Immature natural killer cell (primary cell): Measurements from ENCODE around the gene CD7. TPM values are rescaled to one million over a fixed set of nuclear protein-coding genes. Genes with fewer than 3 reads are reported as not detected.
A peak's percentile ranks its signal among the peaks of the same experiment; 100 is the strongest.
"Not testable (repeated sequence)": the region's sequence is repeated elsewhere in the genome, so short reads cannot be mapped to it uniquely, and the experiment has no call there.

Experiments used
- DNase-seq, 3 donors: peaks; one replicate each; pipeline ENCODE4 v3.0.0; 2022; ENCODE audit warnings: mixed read lengths in 1 of 3
- H3K27ac Mint-ChIP-seq, 6 donors: one replicate each; pipeline ENCODE4 v1.8.0; 2020; ENCODE audit warnings: mixed read lengths in 6 of 6, mild to moderate bottlenecking in 5 of 6, inconsistent platforms in 4 of 6, moderate library complexity in 3 of 6
- H3K27me3 Mint-ChIP-seq, 3 donors: one replicate each; pipeline ENCODE4 v1.8.0; 2020 to 2021; ENCODE audit warnings: low read depth in 3 of 3, mild to moderate bottlenecking in 3 of 3, mixed read lengths in 3 of 3, moderate library complexity in 3 of 3, inconsistent platforms in 1 of 3
- H3K36me3 Mint-ChIP-seq, 3 donors: one replicate each; pipeline ENCODE4 v1.8.0; 2020; ENCODE audit warnings: mixed read lengths in 3 of 3, inconsistent platforms in 2 of 3, mild to moderate bottlenecking in 2 of 3
- H3K4me1 Mint-ChIP-seq, 2 donors: one replicate each; pipeline ENCODE4 v1.8.0; 2020; ENCODE audit warnings: inconsistent platforms in 2 of 2, mild to moderate bottlenecking in 2 of 2, mixed read lengths in 2 of 2, moderate library complexity in 1 of 2
- H3K4me3 Mint-ChIP-seq, 5 donors: one replicate each; pipeline ENCODE4 v1.8.0; 2020; ENCODE audit warnings: mild to moderate bottlenecking in 5 of 5, mixed read lengths in 5 of 5, inconsistent platforms in 3 of 5, moderate library complexity in 3 of 5
- H3K9me3 Mint-ChIP-seq, 6 donors: one replicate each; pipeline ENCODE4 v1.8.0; 2020; ENCODE audit warnings: mild to moderate bottlenecking in 6 of 6, mixed read lengths in 6 of 6, inconsistent platforms in 4 of 6, moderate library complexity in 3 of 6
- polyA plus RNA-seq, 3 donors: library from polyadenylated mRNA; unstranded; fragments of 300-500 nt; fragmentation: Illumina TruSeq; gene quantifications; one replicate each; pipeline ENCODE4 v1.2.3, GENCODE V29; 2021

CD7 gene
- 100 to 1,000 TPM; 278 to 589 (median 370) TPM for polyA plus RNA-seq

DNA sequence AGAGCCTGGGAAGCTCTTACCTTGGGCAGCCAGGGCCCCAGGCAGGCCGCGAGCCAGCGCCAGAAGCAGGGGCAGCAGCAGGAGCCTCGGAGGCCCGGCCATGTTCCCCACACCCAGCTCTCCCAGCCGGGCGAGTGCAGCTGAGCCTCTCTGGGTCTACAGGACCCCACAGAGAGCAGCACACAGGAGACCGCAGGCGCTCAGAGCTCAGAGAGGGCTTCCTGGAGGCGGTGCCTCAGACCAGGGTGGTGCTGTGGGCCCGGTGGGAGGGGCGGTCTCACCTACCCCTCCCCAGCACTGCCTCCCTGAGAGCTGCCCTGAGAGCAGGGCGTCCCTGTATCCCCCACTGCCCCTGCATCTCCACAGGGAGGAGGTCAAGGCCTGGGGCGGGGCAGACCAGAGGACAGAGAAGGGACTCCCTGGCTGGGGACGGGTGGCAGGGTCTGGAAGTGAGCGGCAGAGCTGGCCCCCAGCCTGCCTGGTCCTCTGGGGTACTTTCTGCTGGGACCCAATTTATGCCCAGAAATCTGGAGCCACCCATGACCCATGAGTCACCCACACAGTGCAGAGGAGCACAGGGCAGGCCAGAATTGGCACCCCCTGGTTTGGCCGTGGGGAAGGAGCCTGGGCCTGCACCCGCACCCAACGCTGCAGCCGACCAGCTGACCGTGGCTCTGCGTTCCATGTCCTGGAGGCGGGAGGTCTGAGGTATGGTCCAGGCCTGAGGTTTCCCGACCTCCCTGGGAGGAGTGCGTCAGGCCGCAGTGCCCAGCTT, at the start of gene CD7:
CD7 (minus strand) TSS at position 215 of the 775 bp plus-strand sequence; CDS start at position 102, 113 bp downstream.
- no peaks in the 10 kb centered on the region for H3K9me3 Mint-ChIP-seq

DNA sequence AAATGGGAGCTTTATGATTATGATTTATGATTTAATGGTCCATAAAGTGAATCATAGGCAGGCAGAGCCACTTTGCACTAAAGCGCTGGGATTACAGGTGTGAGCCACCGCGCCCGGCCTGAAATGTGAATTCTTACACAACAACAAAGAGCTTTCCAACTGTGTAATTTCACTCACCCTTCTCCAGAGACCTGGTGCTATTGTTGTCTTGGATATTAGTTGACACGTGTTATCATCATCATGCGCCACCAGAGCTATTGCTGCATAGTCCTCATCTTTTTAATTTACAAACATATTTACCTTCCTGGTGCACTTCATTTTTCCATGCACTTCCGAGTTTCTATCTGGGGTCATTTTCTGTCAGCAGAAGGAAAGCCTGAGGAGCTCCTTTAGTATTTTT, 49.3 kb upstream of the CD7 start:
- Mint-ChIP-seq H3K9me3 (no peaks in the 10 kb centered on the region), H3K4me3 (no peak overlapping the region), H3K27me3 (peaks cover 2 to 11% (median 7%) of the 10 kb centered on the region in 3 donors), H3K27ac (no peak overlapping the region), H3K4me1 (peaks cover 0 to 1% of the 10 kb centered on the region in 2 donors), H3K36me3 (no peaks in the 10 kb centered on the region)
- no peak for DNase-seq

More for the DNA sequence above, at the start of gene CD7:
- H3K4me1 Mint-ChIP-seq: peaks cover 20 to 27% of the 10 kb centered on the region in 2 donors
- peaks cover 0 to 11% (median 3%) of the 10 kb centered on the region in 3 donors for H3K36me3 Mint-ChIP-seq
- peak; percentile 81 to 87 (median 83) for DNase-seq
- peak within 1 kb of the TSS in 3 of 5 donors; percentile 92 to 96 (median 92) for H3K4me3 Mint-ChIP-seq
- peaks cover 5 to 26% (median 8%) of the 10 kb centered on the region in 3 donors for H3K27me3 Mint-ChIP-seq
- peak within 1 kb of the TSS in 1 of 6 donors; percentile 93 for H3K27ac Mint-ChIP-seq

DNA sequence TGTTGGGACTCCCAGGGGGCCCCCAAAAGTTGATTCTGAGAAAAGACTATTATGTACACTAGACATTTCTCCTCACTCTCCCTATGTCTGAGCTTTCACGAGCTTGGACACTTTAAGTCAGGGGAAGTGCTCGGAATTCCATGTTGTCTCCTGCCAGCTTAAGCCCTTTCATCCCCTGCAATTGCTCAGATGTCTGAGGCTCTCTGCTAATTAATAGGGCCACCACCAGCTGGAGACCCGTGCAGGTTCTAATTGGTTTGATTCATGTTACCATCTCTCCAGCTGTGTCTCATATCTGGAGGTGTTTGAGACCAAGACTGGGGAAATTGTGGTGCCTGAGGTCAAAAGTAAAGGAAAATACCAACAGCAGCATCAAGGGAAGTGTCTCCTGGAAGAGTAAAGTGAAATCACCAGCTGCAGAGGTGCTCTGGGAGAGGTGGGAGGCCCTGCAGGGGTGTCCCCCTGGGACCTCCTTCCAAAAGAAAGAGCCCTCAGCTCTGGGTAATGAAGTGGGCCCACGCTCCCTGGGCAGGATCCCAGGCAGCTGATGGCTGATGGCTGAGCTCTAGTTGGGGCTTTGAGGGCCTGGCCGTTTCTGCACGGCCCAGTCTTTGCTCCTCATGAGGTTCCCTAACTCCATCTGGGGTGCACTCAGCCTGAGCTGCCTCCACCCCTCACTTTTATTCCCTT, 48.3 kb upstream of the CD7 start:
- H3K27ac Mint-ChIP-seq: no peak overlapping the region
- no peak for DNase-seq
- no peaks in the 10 kb centered on the region for H3K4me1 Mint-ChIP-seq
- no peaks in the 10 kb centered on the region for H3K9me3 Mint-ChIP-seq
- H3K27me3 Mint-ChIP-seq: peaks cover 2 to 8% (median 4%) of the 10 kb centered on the region in 3 donors
- H3K4me3 Mint-ChIP-seq: no peak overlapping the region
- H3K36me3 Mint-ChIP-seq: no peaks in the 10 kb centered on the region

DNA sequence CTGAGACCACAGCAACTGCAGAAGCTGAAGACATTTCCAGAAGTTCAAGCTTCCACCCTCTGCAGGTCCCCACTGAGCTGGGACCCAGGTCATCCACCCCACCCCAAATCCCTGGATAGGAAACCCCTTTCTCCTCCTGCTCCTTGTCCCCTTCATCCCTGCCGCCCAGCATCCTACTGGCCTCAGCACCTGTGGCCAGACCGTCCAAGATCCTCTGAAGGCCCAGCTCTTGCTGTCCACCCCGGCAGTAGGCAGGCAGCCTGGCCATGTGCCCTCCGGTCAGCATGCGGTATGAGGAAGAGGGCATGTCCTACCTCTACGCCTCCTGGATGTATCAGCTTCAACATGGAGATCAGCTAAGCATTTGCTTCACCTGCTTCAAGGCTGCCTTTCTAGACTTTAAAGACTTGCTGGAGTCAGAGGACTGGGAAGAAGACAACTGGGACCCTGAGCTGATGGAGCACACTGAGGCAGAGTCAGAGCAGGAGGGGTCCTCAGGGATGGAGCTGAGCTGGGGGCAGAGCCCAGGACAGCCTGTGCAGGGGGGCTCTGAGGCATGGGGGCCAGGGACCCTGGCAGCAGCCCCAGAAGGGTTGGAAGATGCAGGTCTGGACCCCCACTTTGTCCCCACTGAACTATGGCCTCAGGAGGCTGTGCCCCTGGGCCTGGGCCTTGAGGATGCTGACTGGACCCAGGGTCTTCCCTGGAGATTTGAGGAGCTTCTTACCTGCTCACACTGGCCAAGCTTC, 44.7 kb upstream of the CD7 start:
- H3K9me3 Mint-ChIP-seq: no peaks in the 10 kb centered on the region
- peaks cover 0 to 3% (median 1%) of the 10 kb centered on the region in 3 donors for H3K27me3 Mint-ChIP-seq
- peaks cover 2 to 9% of the 10 kb centered on the region in 2 donors for H3K4me1 Mint-ChIP-seq
- H3K36me3 Mint-ChIP-seq: no peaks in the 10 kb centered on the region
- no peak overlapping the region for H3K27ac Mint-ChIP-seq
- no peak overlapping the region for H3K4me3 Mint-ChIP-seq
- no peak for DNase-seq

DNA sequence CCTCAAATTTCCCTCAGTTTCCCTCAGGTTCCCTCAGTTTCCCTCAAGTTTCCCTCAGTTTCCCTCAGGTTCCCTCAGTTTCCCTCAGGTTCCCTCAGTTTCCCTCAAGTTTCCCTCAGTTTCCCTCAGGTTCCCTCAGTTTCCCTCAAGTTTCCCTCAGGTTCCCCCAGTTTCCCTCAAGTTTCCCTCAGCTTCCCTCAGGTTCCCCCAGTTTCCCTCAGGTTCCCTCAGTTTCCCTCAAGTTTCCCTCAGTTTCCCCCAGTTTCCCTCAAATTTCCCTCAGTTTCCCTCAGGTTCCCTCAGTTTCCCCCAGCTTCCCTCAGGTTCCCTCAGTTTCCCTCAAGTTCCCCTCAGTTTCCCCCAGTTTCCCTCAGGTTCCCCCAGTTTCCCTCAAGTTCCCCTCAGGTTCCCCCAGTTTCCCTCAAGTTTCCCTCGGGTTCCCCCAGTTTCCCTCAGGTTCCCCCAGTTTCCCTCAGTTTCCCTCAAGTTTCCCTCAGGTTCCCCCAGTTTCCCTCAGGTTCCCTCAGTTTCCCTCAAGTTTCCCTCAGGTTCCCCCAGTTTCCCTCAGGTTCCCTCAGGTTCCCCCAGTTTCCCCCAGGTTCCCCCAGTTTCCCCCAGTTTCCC, 42.2 kb upstream of the CD7 start:
- DNase-seq: not testable (repeated sequence)

DNA sequence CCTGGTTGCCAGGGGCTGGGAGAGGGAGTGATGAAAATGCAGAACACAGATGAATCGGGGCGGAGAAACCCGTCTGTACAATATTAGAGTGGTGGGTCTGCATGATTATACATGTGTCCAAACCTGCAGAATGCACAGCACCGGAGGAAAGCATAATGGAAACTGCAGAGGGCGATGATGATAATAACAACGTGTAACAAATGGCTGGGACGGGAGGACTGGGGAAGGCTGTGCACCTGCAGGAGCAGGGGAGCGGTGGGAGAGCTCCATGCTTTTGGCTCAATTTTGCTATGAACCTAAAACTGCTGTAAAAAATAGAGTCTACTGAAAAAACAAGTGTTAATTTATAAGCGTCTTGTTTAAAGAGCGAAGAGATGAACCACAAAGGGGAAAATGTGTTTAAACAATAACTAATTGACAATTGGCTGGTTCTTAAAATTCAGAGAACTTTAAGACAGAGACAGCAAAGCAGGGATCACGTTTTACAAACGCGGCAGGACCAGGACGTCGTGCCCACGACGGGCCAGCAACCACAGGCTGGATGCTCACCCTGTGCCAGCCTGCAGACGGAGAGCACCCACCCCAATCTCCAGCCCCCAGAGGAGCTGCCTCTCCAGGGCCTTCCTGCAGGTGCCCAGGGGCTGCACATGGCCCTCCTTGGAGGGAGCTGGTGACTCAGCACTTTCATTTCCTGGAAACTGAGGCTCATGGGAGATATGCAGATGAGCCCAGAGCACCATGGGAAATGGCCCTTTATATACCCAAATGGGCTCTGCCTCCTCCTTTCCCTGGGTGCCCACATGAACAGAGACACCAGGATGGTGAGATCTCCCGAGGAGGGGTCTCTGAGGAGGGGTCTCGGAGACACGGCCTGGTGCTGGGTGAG, 41.3 kb upstream of the CD7 start, which contains the start of gene TEX19:
TEX19 (plus strand) TSS at position 783 of the 886 bp plus-strand sequence. CDS start 2,904 bp downstream, outside the sequence.
- peaks cover 0 to 3% (median 1%) of the 10 kb centered on the region in 3 donors for H3K27me3 Mint-ChIP-seq
- H3K9me3 Mint-ChIP-seq: no peaks in the 10 kb centered on the region
- no peaks in the 10 kb centered on the region for H3K36me3 Mint-ChIP-seq
- peak within 1 kb of the TSS in 1 of 6 donors; percentile 21 for H3K27ac Mint-ChIP-seq
- peaks cover 2 to 9% of the 10 kb centered on the region in 2 donors for H3K4me1 Mint-ChIP-seq
- peak within 1 kb of the TSS in 1 of 5 donors; percentile 14 for H3K4me3 Mint-ChIP-seq
- no peak for DNase-seq

More for the DNA sequence above, 42.2 kb upstream of the CD7 start:
- H3K36me3 Mint-ChIP-seq, H3K27ac Mint-ChIP-seq, H3K9me3 Mint-ChIP-seq, H3K4me1 Mint-ChIP-seq, H3K27me3 Mint-ChIP-seq, H3K4me3 Mint-ChIP-seq: not testable (repeated sequence)

DNA sequence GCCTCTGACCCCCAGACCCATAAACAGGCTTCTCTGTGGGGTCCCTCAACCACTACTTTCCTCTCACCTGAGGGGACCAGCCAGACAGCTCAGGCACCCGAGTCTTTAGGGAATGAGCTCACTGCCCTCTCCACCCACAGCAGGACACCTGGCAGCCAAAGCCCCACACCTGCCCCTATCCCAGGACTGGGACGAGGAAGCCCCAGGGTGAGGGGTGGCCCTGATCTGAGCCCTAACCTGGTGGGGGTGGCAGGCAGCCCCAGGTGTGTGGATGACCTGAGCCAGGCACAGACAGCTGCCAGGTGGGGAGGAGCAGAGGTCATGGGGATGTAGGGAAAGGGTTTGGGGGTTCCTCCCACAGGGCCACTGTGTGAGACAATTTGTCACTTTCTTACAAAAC, 40.0 kb upstream of the CD7 start:
- Mint-ChIP-seq H3K4me1 (peaks cover 2 to 9% of the 10 kb centered on the region in 2 donors), H3K4me3 (no peak overlapping the region), H3K27me3 (peaks cover 0 to 5% (median 3%) of the 10 kb centered on the region in 3 donors), H3K36me3 (no peaks in the 10 kb centered on the region), H3K27ac (no peak overlapping the region), H3K9me3 (no peaks in the 10 kb centered on the region)
- DNase-seq: no peak

DNA sequence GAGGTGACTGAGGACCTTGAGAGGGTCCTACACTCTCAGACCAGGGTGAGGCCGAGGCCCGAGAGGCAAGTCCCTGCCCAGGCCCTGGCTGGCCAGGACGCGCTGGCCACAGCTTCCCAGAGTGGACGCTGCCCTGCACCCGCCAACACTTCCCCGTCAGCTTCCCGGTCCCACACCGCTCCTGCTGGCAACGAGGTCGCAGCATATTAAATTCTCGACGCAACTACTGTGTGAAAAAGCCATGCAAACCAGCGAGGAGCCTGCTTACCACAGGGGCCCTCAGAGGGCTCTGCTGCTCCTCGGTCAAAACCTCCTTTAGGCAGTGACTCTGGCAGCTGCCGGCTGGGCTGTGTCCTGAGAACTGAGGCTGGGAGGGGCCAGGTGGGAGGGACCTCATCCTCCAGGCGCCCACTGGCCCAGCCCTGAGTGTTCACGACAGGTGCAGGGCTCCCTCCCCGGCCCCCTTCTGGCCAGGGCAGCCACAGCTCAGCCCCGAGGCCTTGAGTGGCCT, 39.5 kb upstream of the CD7 start:
- DNase-seq: no peak
- Mint-ChIP-seq H3K4me3 (no peak overlapping the region), H3K27me3 (peaks cover 0 to 7% (median 3%) of the 10 kb centered on the region in 3 donors), H3K36me3 (no peaks in the 10 kb centered on the region), H3K4me1 (peaks cover 2 to 9% of the 10 kb centered on the region in 2 donors), H3K27ac (no peak overlapping the region), H3K9me3 (no peaks in the 10 kb centered on the region)

DNA sequence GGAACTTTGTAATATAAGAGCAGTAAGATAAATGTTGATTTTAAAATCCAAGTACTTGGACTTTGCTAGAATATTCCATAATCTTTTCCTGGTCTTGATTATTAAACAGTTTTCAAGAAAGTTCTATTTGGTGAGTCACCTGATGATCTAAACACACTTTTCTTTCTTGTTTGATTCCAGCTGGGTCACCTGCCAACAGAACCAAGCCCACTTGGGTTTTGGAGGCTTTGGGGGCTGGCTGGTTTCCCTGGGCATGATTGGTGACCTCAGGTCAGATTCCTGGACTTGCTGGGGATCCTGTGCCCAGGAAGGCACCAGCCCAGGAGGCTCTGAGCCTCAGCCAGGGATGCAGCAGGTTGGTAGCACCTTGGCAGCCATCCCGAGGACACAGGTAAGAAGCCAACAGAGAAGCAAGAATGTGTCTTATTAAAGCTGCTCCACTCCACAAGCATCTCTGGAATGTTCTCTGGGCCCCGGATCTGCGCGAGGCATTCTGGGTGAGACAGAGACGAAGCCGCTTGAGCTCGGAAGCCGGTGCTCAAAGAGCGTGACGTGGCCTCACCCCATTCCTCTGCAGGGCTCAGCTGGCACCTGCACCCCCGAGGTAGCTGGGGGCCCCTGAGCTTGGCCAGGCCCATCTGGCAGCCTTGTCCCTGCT, 38.5 kb upstream of the CD7 start:
- peaks cover 2 to 9% of the 10 kb centered on the region in 2 donors for H3K4me1 Mint-ChIP-seq
- no peaks in the 10 kb centered on the region for H3K36me3 Mint-ChIP-seq
- H3K27me3 Mint-ChIP-seq: peaks cover 0 to 7% (median 3%) of the 10 kb centered on the region in 3 donors
- H3K4me3 Mint-ChIP-seq: no peak overlapping the region
- DNase-seq: no peak
- no peaks in the 10 kb centered on the region for H3K9me3 Mint-ChIP-seq
- no peak overlapping the region for H3K27ac Mint-ChIP-seq

DNA sequence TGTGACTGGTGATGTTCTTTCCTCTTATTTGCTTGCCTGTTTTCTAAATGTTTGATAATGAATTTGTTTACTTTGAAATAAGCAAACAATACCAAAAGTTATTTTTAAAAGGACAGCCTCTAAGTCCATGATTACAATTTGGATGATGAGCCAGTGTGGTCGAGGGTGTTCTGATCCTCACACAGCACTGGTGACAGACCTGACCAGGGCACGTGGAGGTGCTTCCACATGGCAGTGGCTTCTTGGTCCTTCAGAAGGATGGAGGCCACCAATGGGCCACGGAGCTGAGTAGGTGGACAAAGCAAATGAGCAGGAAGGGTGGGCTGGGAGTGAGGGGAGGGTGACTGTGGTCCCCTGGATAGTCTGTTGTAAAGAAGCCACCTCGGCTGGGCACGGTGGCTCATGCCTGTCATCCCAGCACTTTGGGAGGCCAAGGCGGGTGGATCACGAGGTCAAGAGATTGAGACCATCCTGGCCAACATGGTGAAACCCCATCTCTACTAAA, 37.4 kb upstream of the CD7 start:
- DNase-seq: no peak
- H3K27me3 Mint-ChIP-seq: peaks cover 2 to 7% (median 3%) of the 10 kb centered on the region in 3 donors
- no peaks in the 10 kb centered on the region for H3K36me3 Mint-ChIP-seq
- H3K27ac Mint-ChIP-seq: no peak overlapping the region
- H3K4me3 Mint-ChIP-seq: no peak overlapping the region
- no peaks in the 10 kb centered on the region for H3K9me3 Mint-ChIP-seq
- peaks cover 7 to 9% of the 10 kb centered on the region in 2 donors for H3K4me1 Mint-ChIP-seq

DNA sequence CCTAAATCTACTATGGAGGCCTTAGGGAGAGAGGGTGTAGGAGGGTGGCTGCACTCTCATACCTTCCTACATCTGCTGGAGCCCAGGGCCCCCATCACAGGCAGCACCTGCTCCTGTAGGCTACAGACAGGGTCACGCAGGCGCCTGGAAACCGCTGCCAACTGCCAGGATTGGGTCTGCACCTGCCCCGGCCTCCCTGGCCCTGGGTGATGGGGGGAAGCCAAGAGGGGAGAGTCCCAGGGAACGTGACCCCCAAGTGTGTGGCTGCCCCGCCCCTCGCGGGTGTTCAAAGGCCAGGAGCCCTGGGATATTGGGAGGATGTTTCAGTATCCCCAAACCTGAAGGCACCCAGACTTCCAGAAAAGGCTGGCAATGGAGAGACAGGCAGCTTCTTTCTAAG, 36.1 kb upstream of the CD7 start:
- H3K36me3 Mint-ChIP-seq: no peaks in the 10 kb centered on the region
- H3K27me3 Mint-ChIP-seq: peaks cover 2 to 7% (median 6%) of the 10 kb centered on the region in 3 donors
- H3K4me1 Mint-ChIP-seq: peaks cover 4 to 5% of the 10 kb centered on the region in 2 donors
- no peak overlapping the region for H3K27ac Mint-ChIP-seq
- no peaks in the 10 kb centered on the region for H3K9me3 Mint-ChIP-seq
- no peak overlapping the region for H3K4me3 Mint-ChIP-seq
- no peak for DNase-seq
